Glomerular visceral epithelial cell (primary cell): Measurements from ENCODE around the gene TDRD9.
"Not testable (repeated sequence)": the region's sequence is repeated elsewhere in the genome, so short reads cannot be mapped to it uniquely, and the experiment has no call there.

Source experiments
- DNase-seq: peaks from one replicate; pipeline ENCODE4 v3.0.0-alpha.2; 2016; ENCODE audit errors: extremely low spot score

The TDRD9 gene

DNA sequence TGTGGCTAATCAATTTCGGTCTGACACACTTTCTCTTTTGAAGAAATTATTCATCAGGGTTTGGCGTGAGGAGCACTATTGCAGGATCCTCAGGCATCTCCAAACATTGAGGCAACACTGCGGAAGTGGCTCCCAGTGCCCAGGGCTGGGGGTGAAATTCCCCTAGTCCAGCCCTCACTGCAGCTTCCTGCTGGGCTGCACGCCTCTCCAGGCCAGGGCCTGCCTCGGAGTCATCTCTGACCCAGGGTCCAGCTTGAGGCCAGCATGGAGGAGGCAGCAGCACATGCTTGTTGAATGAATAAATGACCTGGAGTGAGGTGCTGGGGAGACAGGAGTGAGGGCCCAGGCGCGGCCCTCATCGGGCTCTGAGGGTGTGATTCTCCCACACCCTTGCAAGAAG, 36.0 kb upstream of the TDRD9 start:
- DNase-seq, result no peak

DNA sequence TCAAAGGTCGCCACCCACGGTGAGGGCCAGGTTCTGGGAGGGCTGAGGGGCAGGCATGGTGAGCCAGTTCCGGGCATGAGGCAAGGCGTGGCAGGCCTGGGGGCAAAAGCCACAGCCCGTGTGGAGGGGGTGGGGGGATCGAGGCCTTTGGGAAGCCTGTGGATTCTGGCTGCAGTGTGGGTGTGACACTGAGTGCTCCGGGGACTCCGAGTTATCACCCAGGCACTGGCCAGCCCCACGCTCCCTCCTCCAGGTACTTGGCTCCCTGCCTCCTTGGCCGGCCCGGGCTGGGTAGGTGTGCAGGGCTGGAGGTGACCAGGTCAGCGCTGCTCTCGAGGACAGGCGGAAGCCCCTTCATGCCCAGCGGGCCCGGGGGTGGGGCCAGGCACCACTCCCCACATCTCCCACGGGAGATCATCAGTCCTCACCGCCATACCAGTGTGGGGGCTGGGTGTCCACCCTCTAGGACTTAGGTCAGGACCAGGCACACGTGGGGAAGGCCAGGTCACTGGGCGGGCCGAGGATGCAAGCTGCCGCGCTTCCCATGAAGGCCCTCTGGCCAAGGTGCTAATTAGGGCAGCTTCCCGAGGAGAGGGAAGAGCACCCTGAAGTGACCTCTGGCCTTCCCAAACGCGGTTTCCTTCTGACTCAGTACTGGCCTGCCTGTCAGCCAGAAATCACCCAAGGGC, 34.1 kb upstream of the TDRD9 start:
- DNase-seq, result no peak

DNA sequence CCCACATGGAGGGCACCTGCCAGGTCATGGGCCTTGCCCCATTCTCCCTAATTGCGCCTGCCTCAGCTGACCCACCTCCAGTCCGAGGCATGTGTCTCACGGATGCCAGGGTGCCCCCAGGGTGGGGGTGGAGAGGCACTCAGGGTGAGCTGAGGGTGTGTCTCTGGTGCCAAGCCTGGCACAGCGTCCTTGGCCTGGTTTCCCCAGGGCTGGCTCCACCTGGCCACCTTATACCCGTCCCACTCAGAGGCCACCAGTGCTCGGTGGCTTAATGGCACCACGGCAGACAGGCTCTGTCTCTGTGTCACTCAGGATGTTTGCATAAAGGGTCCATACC, 33.6 kb upstream of the TDRD9 start:
- DNase-seq, result no peak

DNA sequence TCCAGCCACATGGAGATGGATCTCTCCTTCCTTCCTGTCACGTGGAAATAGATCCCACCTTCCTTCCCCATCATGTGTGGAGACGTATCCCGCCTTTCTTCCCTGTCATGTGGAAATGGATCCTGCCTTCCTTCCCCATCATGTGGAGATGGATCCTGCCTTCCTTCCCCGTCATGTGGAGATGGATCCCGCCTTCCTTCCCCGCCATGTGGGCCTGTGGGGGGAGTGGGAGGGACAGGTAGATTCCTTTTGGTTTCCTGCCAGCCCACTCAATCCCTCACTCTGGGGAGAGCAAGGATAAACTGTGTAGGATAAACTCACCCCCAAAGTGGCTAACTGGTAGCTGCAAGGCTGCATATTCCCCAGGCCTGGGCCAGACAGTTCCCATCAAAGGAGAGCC, 31.7 kb upstream of the TDRD9 start:
- no peak for DNase-seq

DNA sequence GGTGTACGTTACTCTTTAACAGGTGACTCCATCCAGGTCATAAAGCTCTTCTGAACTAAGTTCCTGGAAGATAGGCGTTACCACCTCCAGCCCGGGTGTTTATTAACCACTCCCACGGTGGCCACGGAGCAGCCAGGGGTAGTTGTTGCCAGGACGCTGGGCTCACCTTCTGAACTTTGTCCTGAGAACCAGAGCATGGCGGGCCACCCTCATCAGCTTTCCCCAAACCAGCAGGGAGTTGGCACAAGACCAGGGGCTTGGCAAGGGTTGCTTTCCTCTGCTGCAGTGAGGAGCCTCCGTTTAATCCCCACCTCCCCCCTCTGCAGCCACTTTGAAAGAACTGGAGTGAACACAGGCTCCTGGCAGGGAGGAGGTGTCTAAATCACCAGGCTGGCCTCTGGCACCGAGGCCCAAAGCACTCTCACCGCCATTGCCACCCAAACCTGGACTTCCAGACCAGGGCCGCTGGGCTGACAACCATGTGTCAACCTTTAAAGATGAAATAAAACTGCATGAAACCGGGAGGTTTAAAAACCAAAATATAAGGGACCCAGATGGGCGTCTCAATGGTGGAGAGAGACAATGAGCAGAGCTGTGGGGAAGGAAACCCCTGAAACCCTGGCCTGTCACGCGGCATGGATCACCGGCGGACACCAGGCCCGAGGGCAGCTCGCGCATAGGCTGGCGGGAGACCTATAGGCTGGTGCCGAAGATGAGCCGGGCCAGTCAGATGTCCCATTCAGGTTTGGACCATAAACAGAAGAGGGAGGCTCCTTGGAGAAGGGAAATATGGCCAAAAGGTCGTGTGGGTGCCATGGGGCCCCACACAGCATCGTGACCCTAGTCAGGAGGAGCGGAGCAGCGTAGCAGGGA, 30.9 kb upstream of the TDRD9 start:
- DNase-seq, result peak; percentile 29

DNA sequence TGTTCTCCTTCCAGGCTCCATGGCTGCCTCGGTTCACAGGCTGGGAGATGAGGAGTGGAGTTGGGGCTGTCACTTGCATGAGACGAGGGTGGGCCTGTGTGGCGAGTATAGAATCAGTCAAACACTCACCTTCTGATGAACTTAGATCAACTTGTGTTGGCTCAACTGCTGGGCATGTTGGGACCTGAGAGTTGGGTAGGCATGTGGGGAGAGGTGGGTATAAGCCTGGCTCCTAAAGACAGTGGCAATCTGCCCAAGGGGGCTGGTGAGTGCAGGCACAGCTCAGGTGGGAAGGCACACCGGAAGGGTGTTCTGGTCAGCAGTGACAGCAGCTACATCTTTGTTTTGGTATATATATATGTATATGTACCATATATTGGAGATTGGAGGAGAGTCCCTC, 30.1 kb upstream of the TDRD9 start:
- DNase-seq, result no peak

DNA sequence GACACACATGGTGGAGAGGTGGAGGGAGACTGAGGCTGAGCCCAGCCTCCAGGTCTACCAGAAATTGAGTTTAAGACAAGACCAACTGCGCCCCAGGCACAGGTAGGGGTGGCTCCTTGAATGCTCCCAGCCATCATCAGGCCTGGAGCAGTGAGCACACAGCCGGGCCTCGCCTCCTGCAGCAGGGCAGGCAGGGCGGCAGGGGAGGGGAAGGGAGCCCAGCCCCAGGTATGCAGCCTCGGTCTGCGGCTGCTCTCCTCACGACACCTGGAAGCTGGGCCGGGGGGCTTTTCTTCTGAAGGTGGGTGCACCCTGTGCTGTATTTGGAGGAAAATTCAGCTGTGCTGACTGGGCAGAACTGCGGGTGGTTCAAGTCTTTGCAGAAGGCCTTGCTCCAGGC, 29.5 kb upstream of the TDRD9 start:
- DNase-seq, result no peak

DNA sequence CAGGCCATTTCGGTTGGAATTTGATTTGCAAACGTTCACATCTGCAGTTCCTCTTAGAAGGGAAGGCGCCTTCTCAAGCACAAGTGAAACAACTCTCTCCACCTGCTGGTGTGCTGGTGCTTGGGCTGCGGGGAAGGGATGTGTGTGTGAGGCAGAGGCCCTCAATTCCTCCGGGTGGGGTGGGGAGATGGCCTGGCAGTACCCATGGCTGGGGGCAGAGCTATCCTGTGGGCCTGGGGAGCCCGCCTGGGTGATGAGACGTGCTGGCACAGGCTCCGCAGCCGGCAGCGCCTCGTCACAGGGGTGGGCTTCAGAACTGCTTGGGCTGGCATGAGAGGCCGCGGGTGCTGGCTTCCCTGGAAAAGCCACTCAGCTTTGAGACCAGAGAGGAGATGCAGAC, 28.9 kb upstream of the TDRD9 start:
- DNase-seq, result no peak

DNA sequence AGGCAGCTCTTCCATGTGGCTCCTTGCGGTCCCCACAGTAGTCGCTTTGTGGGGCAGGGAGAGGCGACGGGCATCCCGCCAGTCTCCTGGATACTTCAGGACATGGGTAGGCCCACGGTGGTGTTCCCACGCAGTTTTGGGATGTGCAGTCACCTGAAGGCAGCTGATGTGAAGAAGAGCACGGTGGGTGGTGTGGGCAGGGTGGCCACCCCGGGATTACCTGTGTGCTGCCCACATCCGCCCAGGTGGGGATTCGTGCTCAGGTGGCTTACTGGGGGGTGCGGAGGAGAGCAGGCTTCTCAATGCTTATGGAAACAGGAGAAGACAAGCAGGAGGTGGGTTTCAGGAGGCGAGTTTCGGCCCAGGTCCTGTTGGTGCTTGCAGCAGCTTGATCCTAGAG, 28.4 kb upstream of the TDRD9 start:
- DNase-seq, result no peak

DNA sequence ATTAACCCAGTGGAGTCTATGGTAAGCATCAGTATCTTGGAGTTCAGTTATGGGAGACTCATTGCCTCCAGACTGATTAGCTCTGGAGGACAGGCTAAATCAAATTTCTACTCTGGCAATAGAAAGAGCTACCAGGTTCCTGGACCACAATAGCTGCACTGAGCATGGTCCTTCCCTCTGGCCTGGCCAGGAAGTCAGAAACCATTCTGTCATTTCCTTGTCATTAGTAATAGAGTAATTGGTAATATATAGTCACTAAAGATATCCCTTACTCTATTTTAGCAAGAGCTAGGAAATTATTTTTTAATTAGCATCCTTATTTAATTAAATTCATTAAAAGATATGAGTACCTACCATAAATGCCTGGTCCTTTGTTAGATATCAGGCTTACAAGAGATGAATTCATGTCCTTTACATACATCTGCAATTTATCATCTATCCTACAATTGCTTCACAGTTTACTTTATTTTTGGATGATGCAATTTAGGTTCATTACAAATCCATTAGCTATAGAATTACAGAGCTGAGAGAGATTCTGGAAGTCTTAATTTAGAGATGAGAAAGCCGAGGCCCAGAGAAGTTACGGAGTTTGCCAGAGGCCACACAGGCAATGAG, 23.7 kb upstream of the TDRD9 start:
- DNase-seq, result no peak

DNA sequence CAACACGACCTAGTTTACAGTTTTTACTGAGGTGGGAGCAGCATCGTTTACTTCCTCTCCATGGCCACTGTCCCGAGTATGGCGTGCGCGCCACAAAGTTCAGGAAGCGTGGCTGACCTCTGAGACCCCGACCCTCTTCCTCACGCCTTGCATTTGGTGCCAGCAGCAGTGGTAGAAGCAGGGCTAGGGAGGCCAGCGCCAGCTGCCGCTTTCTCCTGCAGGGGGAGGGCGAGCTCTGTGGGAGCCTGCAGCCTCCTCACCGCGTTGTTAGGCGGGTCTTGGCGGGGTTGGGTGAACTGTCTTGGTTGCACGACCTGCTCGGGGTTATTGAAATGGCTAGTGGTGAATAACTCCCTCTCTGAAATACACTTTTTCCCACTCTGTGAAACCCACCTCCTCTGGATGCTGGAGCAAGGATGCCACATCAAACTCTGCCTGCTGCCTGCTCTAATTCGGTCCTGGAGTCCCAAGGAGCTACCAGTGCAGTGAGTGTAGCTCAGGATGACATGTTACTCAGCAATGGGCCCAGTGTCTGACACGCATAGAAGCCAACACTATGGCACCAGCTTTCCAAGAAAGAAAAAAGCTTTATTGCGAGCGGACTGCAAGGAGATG, 22.3 kb upstream of the TDRD9 start:
- DNase-seq, result no peak

DNA sequence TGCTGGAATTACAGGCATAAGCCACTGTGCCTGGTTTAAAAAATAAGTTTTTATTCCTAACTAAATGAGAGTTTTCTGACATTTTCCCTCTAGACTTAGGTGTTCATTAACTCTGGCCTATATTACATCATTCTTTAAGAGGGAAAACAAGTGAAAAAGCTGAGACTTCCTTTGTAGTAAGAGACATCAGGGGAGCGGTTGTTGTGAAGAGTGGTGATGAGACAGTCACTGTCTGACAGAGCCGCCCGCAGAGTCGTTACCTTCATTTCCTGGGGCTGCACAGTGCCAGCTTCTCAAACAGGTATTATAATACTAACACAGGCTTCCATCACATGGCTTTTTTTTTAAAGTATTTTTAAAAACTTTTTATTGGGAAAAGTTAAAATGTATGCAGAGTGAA, 19.7 kb upstream of the TDRD9 start:
- DNase-seq, result peak; percentile 37

DNA sequence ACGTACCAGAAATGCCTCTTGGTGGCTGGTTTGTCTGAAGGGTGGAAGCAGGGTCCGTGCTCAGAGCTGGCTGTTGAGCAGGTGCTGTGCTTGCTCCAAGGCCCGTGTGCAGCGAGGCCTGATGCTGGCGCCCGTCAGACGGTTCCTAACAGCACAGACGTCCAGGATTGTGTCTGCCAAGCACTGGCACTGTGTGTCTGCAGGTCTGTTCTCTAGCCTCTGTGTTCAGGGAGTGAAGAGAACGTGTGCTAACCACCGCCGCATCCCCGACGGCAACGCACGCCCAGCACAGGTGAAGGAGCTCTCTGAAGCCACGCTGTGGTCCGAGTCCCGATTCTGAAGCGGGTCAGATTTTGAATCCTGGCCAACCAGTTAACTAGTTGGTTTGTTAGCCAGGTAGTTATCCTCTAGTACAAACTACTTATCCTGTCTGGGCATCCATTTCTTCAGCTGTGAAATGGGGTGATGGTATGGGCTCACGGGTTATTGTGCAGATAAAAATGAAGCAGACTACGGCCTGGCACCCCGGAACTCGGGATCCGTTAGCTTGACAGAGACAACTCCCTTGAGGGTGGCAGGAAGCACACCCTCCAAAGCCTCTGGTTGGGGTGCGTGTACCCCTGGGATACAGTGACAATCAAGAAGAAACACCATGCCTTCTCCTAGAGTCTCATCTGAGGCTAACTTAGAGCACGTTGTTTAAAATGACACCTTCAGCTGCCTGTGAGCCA, 18.6 kb upstream of the TDRD9 start:
- no peak for DNase-seq

DNA sequence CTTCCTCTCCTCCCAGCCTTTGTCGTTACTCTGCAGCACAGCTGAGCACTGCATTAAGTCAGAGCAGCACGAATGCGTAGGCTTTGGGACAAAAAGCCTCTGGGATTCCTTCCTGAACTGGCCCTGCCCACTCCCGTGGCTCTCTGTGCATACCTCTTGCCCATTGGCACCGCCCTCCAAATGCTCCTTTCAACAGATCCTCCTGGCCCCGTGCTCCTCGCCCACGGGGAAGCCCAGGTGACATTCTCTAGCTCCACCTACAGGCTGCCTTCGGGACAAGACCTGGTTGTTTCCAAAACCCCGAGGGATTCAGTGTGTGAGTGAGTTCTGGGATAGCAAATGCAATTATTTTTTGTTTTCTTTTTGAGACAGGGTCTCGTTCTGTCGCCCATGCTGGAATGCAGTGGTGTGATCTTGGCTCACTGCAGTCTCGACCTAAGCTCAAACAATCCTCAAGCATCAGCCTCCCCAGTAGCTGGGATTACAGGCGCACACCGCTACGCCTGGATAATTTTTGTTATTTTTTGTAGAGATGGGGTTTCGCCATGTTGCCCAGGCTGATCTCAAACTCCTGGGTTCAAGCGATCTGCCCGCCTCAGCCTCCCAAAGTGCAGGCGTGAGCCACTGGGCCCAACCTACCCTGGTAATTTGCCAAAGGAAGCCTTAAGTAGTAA, 17.9 kb upstream of the TDRD9 start:
- DNase-seq, result peak; percentile 94

DNA sequence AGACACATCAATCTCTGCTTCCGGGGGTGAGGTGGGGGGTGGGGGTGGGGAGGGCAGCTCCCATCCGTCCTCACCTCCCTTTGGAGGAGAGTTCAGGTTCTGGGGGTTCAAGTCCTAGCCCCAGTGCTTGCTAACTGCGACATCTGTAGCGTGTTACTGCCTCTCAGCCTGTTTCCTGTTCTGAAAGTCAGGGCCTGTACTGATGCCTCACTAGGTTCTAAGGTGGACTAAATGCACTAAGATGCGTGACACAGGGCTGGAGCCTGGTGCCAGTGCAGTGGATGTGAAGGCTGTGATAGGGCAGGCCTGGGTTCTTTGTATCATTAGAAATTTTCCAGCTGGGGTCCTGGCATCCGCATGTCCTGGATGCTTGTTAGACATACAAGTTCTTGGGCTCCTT, 17.3 kb upstream of the TDRD9 start:
- DNase-seq, result no peak

DNA sequence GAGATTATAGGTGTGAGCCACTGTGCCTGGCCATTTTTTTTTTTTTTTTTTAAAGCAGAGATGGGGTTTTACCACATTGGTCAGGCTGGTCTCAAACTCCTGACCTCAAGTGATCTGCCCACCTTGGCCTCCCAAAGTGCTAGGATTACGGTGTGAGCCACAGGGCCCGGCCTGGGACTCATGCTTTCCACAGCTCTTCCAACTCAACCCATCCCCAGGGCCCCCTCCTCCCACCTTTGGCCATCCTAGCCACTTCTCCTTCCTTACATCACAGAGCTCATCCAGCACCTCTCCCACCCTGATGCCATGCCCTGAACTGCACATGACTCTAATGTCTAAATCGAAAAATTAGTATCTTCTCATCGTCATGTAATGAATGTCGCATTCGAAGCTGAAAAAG, 12.6 kb upstream of the TDRD9 start:
- no peak for DNase-seq

DNA sequence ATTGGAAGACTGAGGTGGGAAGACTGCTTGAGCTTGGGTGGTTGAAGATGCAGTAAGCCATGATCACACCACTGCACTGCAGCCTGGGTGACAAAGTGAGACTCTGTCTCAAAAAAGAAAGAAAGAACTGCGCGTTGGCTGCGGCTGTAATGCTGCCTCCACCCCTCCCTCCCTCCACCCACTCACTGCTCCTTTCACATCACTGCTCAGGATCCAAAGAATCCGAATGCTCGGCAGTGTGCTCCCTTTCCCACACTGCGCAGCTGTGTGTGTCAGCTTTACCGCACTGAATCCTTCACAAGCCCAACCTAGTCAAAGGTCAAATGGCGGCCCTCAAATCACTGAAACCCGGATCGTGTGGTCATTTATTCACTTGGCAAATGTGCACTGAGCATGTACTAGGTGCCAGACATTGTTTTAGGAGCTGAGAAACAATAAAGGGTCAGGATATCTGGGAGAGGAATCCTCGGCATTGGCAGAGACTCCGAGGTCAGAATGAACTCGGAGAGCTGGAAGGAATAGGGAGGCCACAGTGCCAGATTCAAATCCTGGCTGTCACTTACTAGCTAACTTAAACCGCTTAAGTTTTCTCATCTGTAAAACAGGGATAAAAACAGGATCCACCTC, 11.5 kb upstream of the TDRD9 start:
- DNase-seq, result no peak

DNA sequence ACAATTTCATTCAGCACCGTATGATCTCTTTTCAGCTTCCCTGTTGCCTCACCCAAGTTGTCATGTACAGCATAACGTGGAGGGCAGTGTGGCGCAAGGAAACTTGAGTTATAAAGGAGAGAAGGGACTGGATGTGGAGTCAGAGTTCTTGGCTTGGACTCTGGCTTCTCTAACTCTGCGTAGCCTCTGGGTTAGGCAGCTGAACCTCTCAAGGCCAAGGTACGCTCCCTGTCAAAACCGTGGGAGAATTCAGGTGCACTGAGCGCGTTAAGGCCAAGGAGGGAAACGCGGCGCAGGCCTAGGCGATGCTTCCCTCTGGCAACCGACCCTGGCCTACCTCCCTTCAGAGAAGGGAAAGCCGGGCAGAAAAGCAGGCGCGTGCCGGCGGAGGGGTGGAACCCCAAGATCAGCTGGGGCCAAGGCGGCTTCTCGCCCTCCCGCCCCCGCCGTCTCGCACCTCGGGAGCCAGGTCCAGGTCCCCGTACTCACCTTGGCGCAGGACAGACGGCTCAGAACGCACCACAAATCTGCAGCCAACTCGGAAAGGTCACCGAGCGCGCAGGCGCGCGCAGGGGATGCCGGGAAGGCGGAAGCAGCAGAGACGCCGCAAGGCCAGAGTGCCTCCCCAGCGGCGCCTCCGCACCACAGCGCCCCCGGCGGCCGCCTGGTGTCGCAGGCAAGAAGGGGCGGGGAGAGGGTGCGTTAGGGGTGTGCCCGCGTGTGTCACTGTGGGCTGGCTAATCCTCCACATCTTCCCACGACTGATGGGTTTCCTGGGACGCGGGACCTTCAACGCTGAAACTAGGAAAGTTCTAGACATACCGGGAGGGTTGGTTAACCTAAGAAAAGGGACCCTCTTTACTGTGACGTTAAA, 7.0 kb upstream of the TDRD9 start:
- DNase-seq, result peak; percentile 94

DNA sequence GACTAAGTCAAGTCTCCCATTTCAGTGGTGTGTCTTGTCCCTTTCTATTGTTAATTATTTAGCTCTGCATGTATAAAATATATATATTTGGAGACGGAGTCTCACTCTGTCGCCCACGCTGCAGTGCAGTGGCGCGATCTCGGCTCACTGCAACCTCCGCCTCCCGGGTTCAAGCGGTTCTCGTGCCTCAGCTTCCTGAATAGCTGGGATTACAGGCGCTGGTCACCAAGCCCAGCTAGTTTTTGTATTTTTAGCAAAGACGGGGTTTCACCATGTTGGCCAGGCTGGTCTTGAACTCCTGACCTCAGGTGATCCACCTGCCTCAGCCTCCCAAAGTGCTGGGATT, 6.4 kb upstream of the TDRD9 start:
- DNase-seq, result not testable (repeated sequence)

DNA sequence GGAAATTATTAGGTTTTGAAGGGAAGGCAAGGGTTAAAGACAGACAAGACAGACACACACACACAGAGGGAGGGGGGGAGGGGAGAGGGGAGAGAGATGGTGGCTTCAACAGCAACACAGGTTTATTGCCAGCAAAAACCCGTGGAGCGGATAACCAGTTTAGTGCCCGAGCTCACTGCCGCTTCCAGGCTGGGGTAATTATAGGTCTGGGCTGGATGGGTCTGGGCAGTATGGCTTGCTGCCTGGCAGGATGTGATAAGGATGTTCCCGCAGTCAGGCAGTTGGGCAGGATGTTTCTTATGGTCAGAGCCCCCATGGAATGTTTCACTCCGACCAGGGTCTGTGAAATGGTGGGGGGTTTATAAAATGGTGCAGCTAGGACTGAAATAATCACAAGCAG, 4.4 kb upstream of the TDRD9 start:
- DNase-seq, result no peak
